ENCODE data around the gene TRAF7.

The TRAF7 gene

DNA sequence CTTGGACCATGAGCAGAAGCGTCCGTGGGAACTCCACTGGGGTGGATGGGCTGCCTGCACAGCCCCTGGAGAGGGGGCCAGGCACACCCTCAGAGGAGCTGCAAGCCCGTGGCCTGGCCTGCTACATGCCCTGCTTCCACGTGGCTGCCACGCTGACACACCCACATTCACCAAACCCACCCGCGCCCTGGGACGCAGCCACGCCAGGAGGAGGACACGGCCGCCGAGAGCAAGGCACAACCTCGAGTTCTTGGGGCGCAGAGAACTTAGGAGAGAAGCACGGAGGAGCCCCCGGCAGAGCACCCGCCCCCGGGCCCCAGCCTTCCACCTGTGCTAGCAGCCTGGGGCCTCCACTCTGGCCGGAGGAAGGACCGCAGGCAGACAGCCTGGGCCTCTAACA is 22.0 kb downstream of the TRAF7 start:
- no peak overlapping the region for H3K4me3 ChIP-seq (ENCODE audit: low read length)
- TF ChIP-seq, protein P1, sequence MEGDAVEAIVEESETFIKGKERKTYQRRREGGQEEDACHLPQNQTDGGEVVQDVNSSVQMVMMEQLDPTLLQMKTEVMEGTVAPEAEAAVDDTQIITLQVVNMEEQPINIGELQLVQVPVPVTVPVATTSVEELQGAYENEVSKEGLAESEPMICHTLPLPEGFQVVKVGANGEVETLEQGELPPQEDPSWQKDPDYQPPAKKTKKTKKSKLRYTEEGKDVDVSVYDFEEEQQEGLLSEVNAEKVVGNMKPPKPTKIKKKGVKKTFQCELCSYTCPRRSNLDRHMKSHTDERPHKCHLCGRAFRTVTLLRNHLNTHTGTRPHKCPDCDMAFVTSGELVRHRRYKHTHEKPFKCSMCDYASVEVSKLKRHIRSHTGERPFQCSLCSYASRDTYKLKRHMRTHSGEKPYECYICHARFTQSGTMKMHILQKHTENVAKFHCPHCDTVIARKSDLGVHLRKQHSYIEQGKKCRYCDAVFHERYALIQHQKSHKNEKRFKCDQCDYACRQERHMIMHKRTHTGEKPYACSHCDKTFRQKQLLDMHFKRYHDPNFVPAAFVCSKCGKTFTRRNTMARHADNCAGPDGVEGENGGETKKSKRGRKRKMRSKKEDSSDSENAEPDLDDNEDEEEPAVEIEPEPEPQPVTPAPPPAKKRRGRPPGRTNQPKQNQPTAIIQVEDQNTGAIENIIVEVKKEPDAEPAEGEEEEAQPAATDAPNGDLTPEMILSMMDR (conservative IDR thresholded peaks at IDR 0.05; ENCODE audit: low read length) = no peak
- DNase-seq (ENCODE audit: low read depth) = no peak

DNA sequence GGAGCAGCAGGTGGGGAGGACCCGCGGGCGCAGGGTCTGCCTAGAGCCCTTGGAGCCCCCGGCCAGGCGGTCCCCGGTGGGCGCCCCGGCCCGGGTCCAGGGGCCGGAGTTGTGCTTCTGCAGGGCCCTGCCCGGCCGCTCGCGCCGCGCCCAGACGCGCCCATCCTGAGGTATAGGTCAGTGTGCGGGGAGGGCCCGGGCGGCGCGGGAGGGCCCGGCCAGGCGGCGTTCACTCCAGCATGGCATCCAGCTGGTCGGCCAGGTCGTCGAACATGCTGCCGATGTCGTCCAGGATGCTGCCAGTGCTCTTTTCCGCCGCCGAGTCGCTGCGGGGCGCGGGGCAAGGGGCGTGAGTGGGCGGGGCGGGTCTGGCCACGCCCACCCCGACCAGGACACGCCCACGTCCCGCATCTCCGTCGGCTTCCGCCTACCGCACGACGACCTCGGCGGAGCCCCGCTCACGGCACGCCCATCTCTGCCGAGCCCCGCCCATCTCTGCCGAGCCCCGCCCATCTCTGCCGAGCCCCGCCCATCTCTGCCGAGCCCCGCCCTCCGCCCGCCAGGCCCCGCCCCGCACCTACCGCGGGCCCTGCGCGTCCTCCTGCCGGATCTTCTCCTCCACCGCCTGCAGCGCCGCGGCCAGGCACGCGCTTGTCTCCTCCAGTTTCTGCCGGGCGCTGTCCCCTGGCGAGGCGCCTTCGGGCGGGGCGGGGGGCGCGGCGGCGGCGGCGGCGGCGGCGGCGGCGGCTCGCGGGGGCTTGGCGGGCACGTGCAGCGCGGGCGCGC is 22.9 kb downstream of the TRAF7 start:
- no peak overlapping the region for H3K4me3 ChIP-seq (ENCODE audit: low read length)
- DNase-seq (ENCODE audit: low read depth) = no peak
- TF ChIP-seq, protein P1 (conservative IDR thresholded peaks at IDR 0.05; ENCODE audit: low read length) = no peak

DNA sequence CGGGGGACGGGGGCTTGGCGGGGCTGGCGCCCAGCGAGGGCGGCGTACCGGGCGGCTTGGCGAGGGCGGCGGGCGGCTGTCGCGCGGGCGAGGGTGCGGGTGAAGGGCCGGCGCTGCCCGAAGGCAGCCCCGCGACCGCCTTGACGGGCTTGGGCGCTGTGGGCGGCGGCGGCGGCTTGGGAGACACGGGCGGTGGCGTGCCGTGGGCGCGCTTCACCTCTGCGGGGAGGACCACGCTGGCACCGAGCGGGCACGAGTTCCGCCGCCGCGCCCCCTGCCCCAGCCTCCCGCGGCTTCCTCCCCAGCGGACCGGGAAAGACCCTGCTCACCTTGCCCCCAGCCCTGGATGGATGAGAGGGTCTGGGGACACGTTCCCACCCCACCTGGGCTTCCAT is 23.5 kb downstream of the TRAF7 start:
- H3K4me3 ChIP-seq (ENCODE audit: low read length) = no peak overlapping the region
- DNase-seq (ENCODE audit: low read depth) = no peak
- TF ChIP-seq, protein P1 (conservative IDR thresholded peaks at IDR 0.05; ENCODE audit: low read length) = no peak

DNA sequence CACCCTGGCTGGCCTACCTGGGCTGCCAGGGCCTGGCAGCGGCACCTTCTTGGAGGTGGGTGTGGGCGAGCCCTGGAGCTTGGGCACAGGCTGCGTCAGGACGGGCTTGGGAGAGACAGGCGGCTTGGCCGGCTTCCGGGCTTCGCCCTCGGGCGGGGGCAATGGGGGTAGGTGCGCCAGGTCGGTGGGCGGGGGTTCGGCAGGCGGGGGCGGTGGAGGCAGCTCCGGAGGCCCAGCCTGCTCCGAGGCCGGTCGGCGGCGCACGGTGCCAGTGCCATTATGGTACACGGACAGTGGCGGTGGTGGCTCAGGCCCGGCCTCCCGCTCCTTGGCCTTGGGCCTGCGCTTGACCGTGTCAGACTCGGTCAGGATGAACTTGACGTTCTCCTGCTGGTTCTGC is 24.0 kb downstream of the TRAF7 start:
- H3K4me3 ChIP-seq (ENCODE audit: low read length) = no peak overlapping the region
- TF ChIP-seq, protein P1 (conservative IDR thresholded peaks at IDR 0.05; ENCODE audit: low read length) = no peak
- DNase-seq (ENCODE audit: low read depth) = no peak

DNA sequence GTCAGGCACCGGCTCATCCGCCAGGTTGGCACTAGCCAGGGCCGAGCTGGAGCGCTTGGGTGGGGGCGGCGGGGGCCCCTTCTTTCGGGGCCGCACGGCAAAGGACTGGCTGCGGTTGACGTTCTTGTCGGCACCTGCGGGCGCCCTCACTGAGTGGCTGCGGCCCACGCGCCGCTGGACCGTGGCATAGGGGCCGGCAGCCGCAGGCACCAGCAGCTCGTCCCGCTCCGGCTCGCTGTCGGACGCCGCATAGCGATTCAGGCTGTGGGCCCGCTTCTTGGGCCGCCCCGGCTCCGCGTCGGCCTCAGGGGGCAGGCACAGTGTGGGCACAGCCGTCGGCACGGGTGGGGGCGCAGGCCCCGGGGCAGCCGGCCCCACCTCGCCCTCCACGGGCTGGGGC is 24.9 kb downstream of the TRAF7 start:
- no peak for DNase-seq (ENCODE audit: low read depth)
- no peak overlapping the region for H3K4me3 ChIP-seq (ENCODE audit: low read length)
- TF ChIP-seq, protein P1 (conservative IDR thresholded peaks at IDR 0.05; ENCODE audit: low read length) = no peak

DNA sequence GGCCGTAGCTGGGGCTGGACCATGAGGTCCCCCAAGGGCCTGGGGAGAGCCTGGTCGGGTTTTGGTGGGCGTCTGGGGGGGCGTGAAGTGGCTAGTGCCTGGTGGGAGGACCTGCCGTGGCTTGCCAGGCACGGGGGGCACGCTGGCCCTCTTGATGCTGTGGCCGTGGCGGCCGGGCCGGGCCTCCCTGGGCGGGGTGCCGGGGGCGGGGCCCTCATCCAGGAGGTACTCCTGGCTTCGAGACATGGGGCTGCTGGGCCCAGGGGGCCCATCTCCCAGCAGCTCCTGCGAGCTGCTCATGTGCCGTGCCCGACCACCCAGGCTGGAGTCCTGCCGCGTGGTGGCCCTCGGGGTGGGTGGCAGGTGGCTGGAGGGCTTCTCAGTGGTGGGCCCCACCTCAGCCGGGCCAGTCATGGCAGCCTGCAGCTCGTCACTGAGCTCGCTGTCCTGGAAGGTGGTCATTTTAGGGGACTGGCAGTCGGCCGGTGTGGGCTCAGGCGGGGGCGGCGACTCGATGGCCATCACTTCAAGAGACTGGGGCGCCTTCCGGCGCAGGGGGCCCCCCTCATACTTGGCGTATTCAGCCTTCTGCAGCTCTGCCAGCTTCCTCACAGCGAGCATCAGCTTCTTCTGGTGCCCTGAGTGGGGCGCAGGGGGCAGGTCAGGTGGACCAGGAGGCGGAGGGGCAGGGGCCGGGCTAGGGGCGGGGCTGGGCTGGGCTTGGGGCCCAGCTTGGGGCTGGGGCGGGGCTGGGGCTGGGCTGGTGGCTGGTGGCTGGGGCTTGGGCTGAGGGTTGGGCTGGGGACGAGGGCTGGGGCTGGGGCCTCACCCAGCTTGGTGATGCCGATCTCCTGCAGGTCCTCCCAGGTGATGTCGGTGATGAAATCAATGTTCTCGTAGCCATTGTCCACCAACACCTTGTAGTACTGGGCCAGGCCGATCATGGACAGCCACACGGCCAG is 25.7 kb downstream of the TRAF7 start:
- no peak overlapping the region for H3K4me3 ChIP-seq (ENCODE audit: low read length)
- TF ChIP-seq, protein P1 (conservative IDR thresholded peaks at IDR 0.05; ENCODE audit: low read length) = no peak
- DNase-seq (ENCODE audit: low read depth) = no peak
